Liver (tissue), 9 donors: ENCODE results near the gene SMARCB1. TPM values are rescaled to one million over a fixed set of nuclear protein-coding genes. Genes with fewer than 3 reads are reported as not detected.

ENCODE experiments used
- DNase-seq: peaks from one replicate; pipeline ENCODE4 v3.0.0-alpha.2; 2017; ENCODE audit warnings: low spot score
- H3K27ac ChIP-seq, 2 donors: one replicate each; pipeline ENCODE4 v1.7.0; 2013; ENCODE audit warnings: inconsistent platforms in 2 of 2, low read length in 2 of 2, control low read depth in 1 of 2, low read depth in 1 of 2, mild to moderate bottlenecking in 1 of 2
- H3K27me3 ChIP-seq, 4 donors: one replicate each; pipeline versions ENCODE4 v1.6.1 to v1.7.0; 2013; ENCODE audit warnings: low read length in 3 of 4, inconsistent platforms in 1 of 4, mild to moderate bottlenecking in 1 of 4, moderate library complexity in 1 of 4; ENCODE audit not compliant: control insufficient read depth in 4 of 4, insufficient read depth in 4 of 4
- H3K36me3 ChIP-seq, 4 donors: one replicate each; pipeline versions ENCODE4 v1.6.1 to v1.7.0; 2013; ENCODE audit warnings: low read length in 3 of 4, mild to moderate bottlenecking in 3 of 4, low read depth in 1 of 4, moderate library complexity in 1 of 4; ENCODE audit not compliant: control insufficient read depth in 4 of 4, insufficient read depth in 3 of 4
- H3K4me1 ChIP-seq, 4 donors: one replicate each; pipeline versions ENCODE4 v1.6.1 to v1.7.0; 2013; ENCODE audit warnings: low read length in 3 of 4, mild to moderate bottlenecking in 3 of 4, moderate library complexity in 1 of 4; ENCODE audit not compliant: control insufficient read depth in 4 of 4, insufficient read depth in 4 of 4
- H3K4me3 ChIP-seq, 3 donors: one replicate each; pipeline versions ENCODE4 v1.6.1 to v1.7.0; 2013; ENCODE audit warnings: low read length in 3 of 3, control low read depth in 1 of 3, low read depth in 1 of 3, mild to moderate bottlenecking in 1 of 3
- H3K9ac ChIP-seq, 2 donors: one replicate each; pipeline ENCODE4 v1.7.0; 2013; ENCODE audit warnings: low read length in 2 of 2, mild to moderate bottlenecking in 2 of 2, moderate library complexity in 2 of 2, control low read depth in 1 of 2, low read depth in 1 of 2
- H3K9me3 ChIP-seq, 4 donors: one replicate each; pipeline versions ENCODE4 v1.6.1 to v1.7.0; 2013; ENCODE audit warnings: low read length in 3 of 4; ENCODE audit not compliant: control insufficient read depth in 4 of 4
- FOXA2 ChIP-seq: IDR thresholded peaks from 2 replicates; pipeline ENCODE4 v1.6.1; 2016; ENCODE audit warnings: antibody characterized with exemption
- GABPA ChIP-seq, 2 donors: IDR thresholded peaks in 1 of 2; conservative IDR thresholded peaks in 1 of 2; 2 replicates each; pipeline ENCODE4 v1.6.1; 2016; ENCODE audit warnings: antibody characterized with exemption in 2 of 2, mild to moderate bottlenecking in 1 of 2, moderate library complexity in 1 of 2
- HNF4A ChIP-seq, 2 donors: conservative IDR thresholded peaks; 2 replicates each; pipeline ENCODE4 v1.6.1; 2016; ENCODE audit warnings: antibody characterized with exemption in 2 of 2, mild to moderate bottlenecking in 2 of 2
- HNF4G ChIP-seq: IDR thresholded peaks from 2 replicates; pipeline ENCODE4 v1.6.1; 2016; ENCODE audit warnings: antibody characterized with exemption
- NR2F2 ChIP-seq: IDR thresholded peaks from 2 replicates; pipeline ENCODE4 v1.6.1; 2016; ENCODE audit warnings: antibody characterized with exemption
- RAD21 ChIP-seq, 2 donors: IDR thresholded peaks; 2 replicates each; pipeline ENCODE4 v1.6.1; 2016; ENCODE audit warnings: antibody characterized with exemption in 2 of 2, mild to moderate bottlenecking in 2 of 2
- RXRA ChIP-seq, 2 donors: IDR thresholded peaks; 2 replicates each; pipeline ENCODE4 v1.6.1; 2017 to 2018; ENCODE audit warnings: antibody characterized with exemption in 2 of 2, mild to moderate bottlenecking in 1 of 2
- WGBS: extraction: QIAGEN DNeasy Blood & Tissue Kit; methylation state at CpG from one replicate; pipeline ENCODE4 v1.1.7; 2013; 5-methylcytosine and 5-hydroxymethylcytosine counted together
- polyA plus RNA-seq, 2 donors: library from polyadenylated mRNA; stranded (reverse) in 1 of 2; unstranded in 1 of 2; fragments of 200-250 nt in 1 of 2; fragments of >200 nt in 1 of 2; fragmentation: Nextera tagmentation in 1 of 2; extraction: Ambion mirVana in 1 of 2; gene quantifications; one replicate each; pipeline versions ENCODE4 v1.2.1 to v1.2.3, GENCODE V29; 2013 to 2015
- total RNA-seq, 2 donors: library from RNA; depleted of rRNA; stranded (reverse); fragments of >200 nt; gene quantifications; one replicate each; pipeline ENCODE4 v1.2.3, GENCODE V29; 2014
- TF ChIP-seq, protein P1 (sequence below): IDR thresholded peaks from 2 replicates; pipeline ENCODE4 v1.6.1; 2016; ENCODE audit warnings: antibody characterized with exemption
- TF ChIP-seq, protein P2 (sequence below): IDR thresholded peaks from 2 replicates; pipeline ENCODE4 v1.6.1; 2016; ENCODE audit warnings: antibody characterized with exemption, mild to moderate bottlenecking
- TF ChIP-seq, protein P3 (sequence below): IDR thresholded peaks from 2 replicates; pipeline ENCODE4 v1.6.1; 2016; ENCODE audit warnings: antibody characterized with exemption
- TF ChIP-seq, protein P4 (sequence below): fragments of 150-350 bp; IDR thresholded peaks from 2 replicates; pipeline ENCODE4 v1.5.1; 2017; ENCODE audit warnings: improper control_type of control experiment, low read depth, low read length; ENCODE audit not compliant: missing input control
- TF ChIP-seq, protein P5 (sequence below): IDR thresholded peaks from 2 replicates; pipeline ENCODE4 v1.6.1; 2016; ENCODE audit warnings: antibody characterized with exemption
- donor health status: healthy.
- donor health status: healthy.
- donor health status: healthy.
- donor health status: healthy.
- donor health status: healthy.

Gene SMARCB1
- total and polyA plus RNA-seq, 4 donors, result 15.1 to 22.5 (median 19.1) TPM

DNA sequence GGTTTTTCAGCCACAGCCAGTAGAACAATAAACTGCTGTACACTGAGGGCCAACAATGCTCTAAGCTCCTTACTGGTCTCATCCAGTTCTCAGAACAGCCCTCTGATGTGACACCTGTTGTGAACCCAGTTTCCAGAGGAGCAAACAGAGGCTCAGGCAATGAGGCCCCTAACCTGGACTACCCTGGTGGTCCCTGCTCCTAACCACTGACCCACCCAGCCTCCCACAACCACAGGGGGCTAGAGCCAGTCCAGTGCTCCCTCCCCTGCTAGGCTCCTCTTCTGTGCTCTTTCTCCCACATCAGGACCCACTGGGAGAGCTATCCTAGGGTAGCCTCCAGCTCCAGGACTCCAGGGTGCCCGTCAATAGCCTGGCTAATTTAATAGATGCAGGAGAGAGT, 4.1 kb upstream of the SMARCB1 start:
- no peaks in the 10 kb centered on the region for H3K9me3 ChIP-seq
- WGBS, result 100% methylated on average over 1 of the region's 1 CpG
- peaks cover 12 to 34% (median 24%) of the 10 kb centered on the region in 4 donors for H3K4me1 ChIP-seq
- H3K27me3 ChIP-seq, result no peaks in the 10 kb centered on the region
- DNase-seq, result no peak
- TF ChIP-seq, protein P1, sequence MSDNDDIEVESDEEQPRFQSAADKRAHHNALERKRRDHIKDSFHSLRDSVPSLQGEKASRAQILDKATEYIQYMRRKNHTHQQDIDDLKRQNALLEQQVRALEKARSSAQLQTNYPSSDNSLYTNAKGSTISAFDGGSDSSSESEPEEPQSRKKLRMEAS, result no peak
- TF ChIP-seq, protein P2, sequence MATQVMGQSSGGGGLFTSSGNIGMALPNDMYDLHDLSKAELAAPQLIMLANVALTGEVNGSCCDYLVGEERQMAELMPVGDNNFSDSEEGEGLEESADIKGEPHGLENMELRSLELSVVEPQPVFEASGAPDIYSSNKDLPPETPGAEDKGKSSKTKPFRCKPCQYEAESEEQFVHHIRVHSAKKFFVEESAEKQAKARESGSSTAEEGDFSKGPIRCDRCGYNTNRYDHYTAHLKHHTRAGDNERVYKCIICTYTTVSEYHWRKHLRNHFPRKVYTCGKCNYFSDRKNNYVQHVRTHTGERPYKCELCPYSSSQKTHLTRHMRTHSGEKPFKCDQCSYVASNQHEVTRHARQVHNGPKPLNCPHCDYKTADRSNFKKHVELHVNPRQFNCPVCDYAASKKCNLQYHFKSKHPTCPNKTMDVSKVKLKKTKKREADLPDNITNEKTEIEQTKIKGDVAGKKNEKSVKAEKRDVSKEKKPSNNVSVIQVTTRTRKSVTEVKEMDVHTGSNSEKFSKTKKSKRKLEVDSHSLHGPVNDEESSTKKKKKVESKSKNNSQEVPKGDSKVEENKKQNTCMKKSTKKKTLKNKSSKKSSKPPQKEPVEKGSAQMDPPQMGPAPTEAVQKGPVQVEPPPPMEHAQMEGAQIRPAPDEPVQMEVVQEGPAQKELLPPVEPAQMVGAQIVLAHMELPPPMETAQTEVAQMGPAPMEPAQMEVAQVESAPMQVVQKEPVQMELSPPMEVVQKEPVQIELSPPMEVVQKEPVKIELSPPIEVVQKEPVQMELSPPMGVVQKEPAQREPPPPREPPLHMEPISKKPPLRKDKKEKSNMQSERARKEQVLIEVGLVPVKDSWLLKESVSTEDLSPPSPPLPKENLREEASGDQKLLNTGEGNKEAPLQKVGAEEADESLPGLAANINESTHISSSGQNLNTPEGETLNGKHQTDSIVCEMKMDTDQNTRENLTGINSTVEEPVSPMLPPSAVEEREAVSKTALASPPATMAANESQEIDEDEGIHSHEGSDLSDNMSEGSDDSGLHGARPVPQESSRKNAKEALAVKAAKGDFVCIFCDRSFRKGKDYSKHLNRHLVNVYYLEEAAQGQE, result no peak
- TF ChIP-seq HNF4G (no peak), FOXA2 (no peak), RXRA (IDR thresholded peaks at IDR 0.05) (no peak), GABPA (IDR thresholded peaks at IDR 0.05 in 1 of 2, conservative IDR thresholded peaks at IDR 0.05 in 1 of 2) (no peak), RAD21 (IDR thresholded peaks at IDR 0.05) (no peak), HNF4A (conservative IDR thresholded peaks at IDR 0.05) (no peak)
- TF ChIP-seq, protein P3, sequence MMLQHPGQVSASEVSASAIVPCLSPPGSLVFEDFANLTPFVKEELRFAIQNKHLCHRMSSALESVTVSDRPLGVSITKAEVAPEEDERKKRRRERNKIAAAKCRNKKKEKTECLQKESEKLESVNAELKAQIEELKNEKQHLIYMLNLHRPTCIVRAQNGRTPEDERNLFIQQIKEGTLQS, result no peak
- TF ChIP-seq, protein P4, sequence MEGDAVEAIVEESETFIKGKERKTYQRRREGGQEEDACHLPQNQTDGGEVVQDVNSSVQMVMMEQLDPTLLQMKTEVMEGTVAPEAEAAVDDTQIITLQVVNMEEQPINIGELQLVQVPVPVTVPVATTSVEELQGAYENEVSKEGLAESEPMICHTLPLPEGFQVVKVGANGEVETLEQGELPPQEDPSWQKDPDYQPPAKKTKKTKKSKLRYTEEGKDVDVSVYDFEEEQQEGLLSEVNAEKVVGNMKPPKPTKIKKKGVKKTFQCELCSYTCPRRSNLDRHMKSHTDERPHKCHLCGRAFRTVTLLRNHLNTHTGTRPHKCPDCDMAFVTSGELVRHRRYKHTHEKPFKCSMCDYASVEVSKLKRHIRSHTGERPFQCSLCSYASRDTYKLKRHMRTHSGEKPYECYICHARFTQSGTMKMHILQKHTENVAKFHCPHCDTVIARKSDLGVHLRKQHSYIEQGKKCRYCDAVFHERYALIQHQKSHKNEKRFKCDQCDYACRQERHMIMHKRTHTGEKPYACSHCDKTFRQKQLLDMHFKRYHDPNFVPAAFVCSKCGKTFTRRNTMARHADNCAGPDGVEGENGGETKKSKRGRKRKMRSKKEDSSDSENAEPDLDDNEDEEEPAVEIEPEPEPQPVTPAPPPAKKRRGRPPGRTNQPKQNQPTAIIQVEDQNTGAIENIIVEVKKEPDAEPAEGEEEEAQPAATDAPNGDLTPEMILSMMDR, result no peak
- TF ChIP-seq, protein P5, sequence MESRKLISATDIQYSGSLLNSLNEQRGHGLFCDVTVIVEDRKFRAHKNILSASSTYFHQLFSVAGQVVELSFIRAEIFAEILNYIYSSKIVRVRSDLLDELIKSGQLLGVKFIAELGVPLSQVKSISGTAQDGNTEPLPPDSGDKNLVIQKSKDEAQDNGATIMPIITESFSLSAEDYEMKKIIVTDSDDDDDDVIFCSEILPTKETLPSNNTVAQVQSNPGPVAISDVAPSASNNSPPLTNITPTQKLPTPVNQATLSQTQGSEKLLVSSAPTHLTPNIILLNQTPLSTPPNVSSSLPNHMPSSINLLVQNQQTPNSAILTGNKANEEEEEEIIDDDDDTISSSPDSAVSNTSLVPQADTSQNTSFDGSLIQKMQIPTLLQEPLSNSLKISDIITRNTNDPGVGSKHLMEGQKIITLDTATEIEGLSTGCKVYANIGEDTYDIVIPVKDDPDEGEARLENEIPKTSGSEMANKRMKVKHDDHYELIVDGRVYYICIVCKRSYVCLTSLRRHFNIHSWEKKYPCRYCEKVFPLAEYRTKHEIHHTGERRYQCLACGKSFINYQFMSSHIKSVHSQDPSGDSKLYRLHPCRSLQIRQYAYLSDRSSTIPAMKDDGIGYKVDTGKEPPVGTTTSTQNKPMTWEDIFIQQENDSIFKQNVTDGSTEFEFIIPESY, result no peak
- no peak overlapping the region for H3K27ac ChIP-seq
- H3K36me3 ChIP-seq, result no peaks in the 10 kb centered on the region
- no peak overlapping the region for H3K4me3 ChIP-seq
- no peak overlapping the region for H3K9ac ChIP-seq

DNA sequence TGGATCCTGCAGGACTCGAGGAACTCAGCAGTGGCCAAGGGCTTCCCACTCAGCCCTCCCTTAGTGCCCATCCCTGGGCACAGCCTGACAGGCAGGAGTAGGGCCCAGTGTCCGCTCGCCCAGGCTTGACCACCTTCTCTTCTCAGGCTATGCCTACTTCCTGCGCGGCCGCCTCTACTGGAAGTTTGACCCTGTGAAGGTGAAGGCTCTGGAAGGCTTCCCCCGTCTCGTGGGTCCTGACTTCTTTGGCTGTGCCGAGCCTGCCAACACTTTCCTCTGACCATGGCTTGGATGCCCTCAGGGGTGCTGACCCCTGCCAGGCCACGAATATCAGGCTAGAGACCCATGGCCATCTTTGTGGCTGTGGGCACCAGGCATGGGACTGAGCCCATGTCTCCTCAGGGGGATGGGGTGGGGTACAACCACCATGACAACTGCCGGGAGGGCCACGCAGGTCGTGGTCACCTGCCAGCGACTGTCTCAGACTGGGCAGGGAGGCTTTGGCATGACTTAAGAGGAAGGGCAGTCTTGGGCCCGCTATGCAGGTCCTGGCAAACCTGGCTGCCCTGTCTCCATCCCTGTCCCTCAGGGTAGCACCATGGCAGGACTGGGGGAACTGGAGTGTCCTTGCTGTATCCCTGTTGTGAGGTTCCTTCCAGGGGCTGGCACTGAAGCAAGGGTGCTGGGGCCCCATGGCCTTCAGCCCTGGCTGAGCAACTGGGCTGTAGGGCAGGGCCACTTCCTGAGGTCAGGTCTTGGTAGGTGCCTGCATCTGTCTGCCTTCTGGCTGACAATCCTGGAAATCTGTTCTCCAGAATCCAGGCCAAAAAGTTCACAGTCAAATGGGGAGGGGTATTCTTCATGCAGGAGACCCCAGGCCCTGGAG, 3.3 kb upstream of the SMARCB1 start:
- Histone ChIP-seq H3K9ac (no peak overlapping the region), H3K4me1 (peaks cover 12 to 35% (median 26%) of the 10 kb centered on the region in 4 donors)
- WGBS, result 84% methylated on average over 15 of the region's 15 CpGs
- TF ChIP-seq RAD21 (IDR thresholded peaks at IDR 0.05) (no peak), FOXA2 (no peak), NR2F2 (no peak), GABPA (IDR thresholded peaks at IDR 0.05 in 1 of 2, conservative IDR thresholded peaks at IDR 0.05 in 1 of 2) (no peak), RXRA (IDR thresholded peaks at IDR 0.05) (no peak), HNF4G (no peak)
- TF ChIP-seq, protein P4, result no peak
- TF ChIP-seq, protein P2, result no peak
- TF ChIP-seq, protein P3, result no peak

More for the DNA sequence above, 3.3 kb upstream of the SMARCB1 start:
- H3K27ac ChIP-seq, result peak overlapping the region in 1 of 2 donors; percentile 6
- no peaks in the 10 kb centered on the region for H3K9me3 ChIP-seq
- DNase-seq, result no peak
- H3K36me3 ChIP-seq, result no peaks in the 10 kb centered on the region
- no peak overlapping the region for H3K4me3 ChIP-seq
- no peaks in the 10 kb centered on the region for H3K27me3 ChIP-seq
